Stimulated activated CD8-positive, alpha-beta memory T cell treated with anti-CD3 and anti-CD28 coated beads, Interleukin-12 subunit alpha, Interleukin-12 subunit beta, amount 100 ng/mL, for 4 hours (primary cell): ENCODE measurements around the gene AGAP1.

Experiments used
- DNase-seq: peaks from one replicate; pipeline ENCODE4 v3.0.0-alpha.2; 2020; ENCODE audit warnings: low read depth

Gene AGAP1

DNA sequence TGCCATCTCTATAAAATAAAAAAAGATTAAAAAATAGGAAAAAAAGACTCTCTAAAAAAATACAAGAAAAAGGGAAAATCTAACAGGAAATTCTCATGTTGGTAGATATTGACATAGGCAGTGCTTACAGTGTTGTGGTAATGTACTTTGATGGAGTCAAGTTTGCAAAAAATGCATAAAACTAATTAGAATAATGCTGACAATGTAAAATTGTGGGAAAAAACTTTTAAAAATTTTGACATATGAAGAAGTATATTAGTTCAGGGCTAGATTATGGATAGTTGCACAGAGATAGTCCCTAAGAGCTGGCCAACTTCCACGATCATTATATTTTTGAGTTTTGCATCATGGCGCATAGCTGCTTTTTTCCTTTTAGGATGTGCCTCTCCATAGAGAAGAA, 601.7 kb downstream of the AGAP1 start:
- DNase-seq, result no peak

DNA sequence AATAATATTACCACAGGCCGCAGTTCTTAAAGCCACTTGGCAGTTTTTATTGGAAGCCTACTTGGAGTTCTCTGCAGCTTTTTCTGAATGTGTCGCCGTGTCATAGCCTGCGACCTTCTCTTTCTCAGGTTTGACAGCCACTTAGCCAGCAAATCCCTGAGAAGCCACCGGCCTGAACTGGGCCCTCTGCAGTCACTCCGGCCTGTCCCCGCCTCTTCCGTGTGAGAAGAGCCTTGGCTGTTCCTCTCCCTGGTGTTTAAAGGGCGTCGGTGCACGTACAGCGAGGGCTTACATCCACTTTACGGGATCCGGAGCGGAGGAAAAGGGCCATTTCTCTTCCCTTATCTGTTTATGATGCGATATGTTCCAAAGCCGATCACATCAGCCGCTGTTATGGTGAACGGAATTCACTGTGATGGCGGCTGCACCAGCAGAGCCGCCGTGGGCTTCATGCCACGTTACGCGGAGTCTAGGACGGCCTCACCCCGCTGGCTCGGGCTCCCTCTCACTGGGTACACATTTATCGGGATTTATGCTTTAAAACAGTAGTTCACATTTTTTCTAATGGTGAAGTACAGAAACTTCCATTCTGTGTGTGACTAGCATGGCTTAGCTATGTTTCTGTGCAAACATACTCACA, 607.6 kb downstream of the AGAP1 start:
- DNase-seq, result no peak

DNA sequence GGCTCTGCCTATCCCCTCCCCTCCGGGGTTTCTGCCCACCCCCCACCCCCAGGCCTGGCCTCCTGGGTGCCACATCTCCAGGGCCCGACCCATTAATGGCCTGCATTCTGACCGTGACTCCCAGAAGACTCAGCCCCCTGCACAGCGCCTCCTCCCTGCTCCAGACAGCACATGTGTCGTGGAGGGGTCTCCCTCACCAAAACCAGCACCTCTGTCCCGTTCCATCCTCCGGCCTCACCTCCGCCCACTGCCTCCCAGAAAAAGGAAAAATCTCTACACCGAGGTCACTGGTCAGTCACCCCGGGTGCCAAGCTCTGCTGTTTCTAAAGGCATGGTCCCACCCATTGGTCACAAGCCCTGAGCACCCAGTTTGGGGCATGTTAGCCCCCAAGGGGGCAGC, 609.1 kb downstream of the AGAP1 start:
- DNase-seq, result no peak

DNA sequence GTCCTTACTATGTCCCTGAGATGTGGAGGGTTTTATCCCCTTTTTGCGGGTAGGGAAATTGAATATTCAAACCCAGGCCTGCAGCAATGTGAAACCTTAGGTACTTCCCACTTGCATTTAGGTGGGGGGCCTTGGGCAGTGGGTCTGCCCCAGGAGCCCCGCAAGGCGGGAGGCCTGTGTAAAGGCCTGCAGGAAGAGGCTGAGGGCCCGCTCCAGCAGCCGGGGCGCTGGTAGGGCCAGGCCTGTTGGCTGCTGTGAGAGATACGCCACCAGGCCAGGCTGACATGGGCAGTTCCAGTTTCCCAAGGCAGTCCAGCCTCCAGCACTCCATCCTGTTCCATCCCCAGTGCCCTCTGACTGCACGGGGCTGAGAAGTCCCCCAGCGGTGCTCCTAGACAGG, 610.1 kb downstream of the AGAP1 start:
- no peak for DNase-seq

DNA sequence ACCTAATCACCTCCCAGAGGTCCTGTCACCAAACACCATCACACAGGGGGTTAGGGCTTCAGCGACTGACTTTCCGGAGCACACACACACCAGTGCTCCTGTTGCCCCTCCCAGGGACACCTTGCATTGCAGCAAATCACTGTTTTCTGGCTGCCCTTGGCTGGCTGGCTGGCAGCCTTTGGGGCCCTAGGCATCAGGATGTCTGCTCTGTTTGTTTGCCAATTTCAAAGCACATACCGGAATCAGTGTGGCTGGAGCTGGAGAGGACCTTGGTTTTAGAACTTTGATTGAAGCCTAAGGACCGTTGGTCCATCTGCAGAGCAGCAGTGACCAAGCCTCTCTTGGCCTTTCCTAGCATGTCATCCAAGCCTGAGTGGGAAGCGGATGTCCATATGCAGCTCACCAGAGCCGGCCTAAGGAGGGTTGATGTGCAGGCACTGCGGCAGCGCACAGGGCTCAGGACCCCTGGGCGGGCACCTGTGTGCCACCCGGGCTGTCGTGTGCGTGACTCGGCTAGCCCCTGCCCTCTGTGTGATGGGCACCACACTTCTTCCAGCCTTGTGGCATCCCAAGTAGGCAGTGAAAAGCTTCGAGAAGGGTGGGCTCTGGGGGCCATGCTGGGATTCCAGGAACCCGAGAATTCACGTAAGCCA, 612.2 kb downstream of the AGAP1 start:
- DNase-seq, result no peak

DNA sequence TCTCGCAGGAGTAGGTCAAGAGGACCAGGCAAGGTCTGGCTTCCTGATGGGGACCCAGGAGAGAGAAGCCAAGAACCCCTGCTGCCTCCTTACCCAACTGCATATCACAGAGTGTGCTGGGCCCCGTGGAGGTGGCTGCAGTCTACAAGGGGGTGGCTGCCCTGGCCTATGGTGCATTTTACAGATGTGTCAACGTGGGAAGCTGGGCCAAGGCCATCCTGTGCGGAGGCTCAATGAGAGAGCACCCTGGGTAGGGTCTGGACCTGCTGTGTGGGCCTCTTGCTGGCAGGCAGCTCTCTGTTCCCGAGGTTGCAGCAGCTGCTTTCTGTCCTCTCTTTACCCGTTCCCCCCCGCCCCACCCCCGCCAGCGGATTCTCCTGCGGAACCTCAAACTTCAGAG, 612.9 kb downstream of the AGAP1 start:
- DNase-seq, result no peak

DNA sequence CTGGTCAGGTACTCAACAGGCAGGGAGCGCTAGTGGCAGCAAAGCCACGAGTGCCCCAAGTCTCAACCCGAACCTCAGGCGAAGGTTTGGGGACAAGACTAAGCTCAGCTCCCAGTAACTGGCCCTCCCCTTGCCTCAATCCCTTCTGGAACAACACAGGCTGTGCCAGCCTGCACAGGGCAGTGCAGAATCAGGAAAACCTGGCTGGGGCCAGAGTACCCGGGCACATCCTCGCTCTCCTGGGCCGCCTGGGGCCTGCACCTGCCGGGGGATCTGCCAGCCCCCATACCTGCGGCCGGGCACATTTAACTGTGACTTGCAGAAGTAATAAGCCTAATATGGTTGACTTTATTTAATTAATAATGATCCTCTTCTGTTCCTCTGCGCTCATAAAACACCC, 613.7 kb downstream of the AGAP1 start:
- DNase-seq, result no peak

DNA sequence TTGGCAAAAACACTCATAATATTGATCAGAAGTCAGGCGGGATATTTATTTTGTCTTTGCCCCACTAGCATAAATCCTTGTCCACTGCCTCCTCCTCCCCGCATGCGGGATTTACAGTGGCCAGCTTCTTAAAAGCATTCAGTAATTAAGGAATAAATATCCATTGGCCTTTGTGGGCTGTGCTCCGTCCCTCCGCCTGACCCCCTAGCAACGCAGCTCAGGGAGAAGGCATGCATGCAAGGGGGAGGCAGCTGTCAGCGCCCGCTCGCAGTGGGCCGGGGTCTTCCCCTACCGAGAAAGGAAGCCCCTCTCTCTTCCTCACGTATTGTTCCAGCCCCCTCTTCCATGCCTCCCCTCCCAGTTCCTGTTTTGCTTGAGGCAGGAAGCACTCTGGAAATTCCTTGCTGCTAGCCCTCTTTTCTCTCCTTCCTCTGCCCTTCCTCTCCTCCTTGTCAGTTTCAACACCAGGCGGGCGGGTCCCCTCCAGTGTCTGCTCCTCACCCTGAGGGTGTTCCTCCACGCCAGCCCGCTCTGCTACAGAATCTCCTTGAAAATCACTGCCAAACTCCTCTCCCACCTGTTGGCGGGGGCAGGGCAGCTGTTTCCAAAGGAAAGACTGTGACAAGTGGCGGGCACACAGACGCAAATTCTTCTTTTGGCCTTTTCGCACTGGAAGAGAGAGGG, 614.2 kb downstream of the AGAP1 start:
- no peak for DNase-seq

DNA sequence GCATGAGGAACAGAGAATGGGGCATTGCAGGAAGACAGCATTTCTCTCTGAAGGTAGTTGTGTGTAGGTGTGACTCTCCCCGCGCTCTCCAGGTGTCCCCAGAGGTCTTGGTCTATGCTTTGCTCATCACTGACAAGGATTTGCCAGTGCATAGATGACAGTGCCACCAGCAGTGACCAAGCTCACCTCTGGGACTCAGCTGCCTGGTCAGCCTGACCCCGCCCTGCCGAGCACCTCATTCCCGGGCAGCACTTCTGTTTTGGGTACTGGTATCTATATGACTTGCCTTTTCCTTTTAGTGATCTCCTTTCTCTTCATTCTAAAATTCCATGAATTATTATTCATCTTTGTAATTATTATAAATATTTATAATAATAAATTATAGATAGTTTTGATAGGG, 615.2 kb downstream of the AGAP1 start:
- no peak for DNase-seq

DNA sequence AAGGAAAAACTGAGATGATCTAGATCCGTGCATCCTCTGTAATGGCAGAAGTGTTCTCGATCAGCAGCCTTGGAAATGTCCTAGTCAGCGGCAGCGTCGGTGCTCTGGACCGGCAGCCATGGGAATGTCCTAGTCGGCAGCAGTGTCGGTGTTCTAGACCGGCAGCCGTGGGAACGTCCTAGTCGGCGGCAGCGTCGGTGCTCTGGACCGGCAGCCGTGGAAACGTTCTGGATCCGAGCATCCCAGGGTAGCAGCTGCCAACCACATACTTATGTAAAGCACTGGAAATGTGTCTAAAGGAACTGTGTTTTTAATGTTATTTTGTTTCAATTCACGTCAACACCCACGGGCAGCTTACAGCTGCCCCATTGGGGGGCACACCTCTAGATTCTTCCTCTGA, 615.6 kb downstream of the AGAP1 start:
- DNase-seq, result no peak

DNA sequence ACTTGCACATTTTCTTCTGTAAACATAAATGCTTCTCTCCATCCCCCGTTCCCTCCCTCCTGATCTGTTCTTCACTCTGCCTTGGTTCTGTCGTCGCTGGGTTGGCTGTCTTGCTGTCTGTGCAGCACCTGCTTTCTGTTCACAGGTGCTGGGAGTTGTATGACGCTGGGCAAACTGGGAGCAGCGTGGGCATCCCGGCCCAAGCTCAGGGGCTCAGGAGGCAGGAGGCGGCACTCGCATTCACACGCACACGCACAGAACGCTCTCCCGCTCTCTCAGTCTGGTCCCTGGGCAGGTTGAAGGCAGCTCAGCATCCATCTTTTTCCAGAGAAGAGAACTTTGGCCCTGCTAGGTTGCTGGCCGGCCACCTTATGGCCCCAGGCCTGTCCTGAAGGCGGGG, 618.6 kb downstream of the AGAP1 start:
- DNase-seq, result no peak

DNA sequence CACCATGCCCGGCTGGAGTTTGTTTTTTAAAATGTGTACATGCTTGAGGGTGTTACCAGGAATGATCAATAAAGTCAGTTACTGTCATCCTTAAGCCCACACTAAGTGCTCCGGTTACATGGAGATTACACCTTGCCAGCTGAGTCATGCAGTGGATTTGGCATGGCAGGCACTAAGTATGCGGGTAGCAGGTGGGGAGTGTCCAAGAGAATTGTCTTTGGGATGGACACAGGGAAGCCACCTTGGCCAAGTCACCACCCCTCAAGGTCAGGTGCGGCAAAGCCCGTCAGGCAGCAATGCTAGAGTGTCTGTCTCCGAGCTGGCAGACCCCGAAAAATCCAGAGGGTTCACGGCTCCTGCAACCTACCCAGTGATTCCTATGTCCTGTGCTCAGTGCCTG, 619.6 kb downstream of the AGAP1 start:
- DNase-seq, result no peak

DNA sequence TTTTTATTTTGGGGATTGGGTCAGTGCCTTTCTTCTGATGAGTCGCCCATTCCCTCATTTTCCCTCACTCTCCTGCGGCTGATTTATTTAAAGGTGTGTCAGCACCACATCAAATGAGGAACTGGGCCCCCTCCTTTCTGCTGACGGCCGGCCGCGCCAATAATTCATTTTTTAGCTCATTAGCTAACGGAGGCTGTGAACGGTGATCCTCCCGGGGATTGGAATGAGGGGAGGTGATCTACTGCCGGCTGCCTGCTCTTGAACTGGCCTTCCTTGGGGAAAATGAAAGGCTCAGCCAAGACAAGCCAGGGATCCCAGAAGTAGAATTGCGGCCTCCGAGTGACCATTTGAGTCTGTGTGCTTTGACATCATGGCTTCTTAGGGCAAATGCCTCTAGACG, 620.1 kb downstream of the AGAP1 start:
- no peak for DNase-seq

DNA sequence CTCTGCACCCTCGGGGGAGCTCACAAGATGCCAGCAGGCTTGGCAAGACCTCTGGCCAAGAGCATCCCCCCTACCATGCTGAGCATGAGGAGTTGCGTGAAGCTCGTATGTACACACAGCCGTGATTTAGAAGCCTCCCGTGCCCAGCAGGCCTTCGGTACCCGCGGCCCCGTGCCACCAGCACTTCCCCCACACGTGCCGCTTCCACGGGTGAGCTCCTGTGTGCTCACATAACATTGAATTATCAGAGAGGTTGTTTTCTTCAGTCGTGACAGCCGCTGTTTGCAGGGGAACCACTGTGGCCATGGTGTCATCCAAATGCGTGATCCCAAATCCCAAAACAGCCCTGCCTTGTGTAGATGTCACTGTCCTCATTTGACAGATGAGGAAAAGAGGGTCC, 621.1 kb downstream of the AGAP1 start:
- DNase-seq, result no peak

DNA sequence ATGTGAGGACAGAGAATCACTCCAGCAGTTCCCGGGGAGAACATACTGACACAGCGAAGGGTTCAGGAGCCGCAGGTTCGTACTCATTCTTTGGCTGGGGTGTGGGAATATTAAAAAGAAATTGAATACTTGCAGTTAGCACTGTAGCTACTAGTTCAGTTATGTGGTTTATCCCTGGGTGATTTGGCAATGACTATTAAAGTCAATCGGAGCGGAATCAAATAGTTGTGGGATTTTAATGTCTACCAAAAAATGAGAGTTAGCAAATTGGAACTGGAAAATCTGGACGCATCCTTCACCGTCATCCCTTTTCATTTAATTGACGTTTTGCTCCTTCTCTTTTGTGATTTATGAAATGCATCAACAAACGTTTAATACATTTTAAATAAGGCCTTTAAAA, 623.6 kb downstream of the AGAP1 start:
- DNase-seq, result no peak

DNA sequence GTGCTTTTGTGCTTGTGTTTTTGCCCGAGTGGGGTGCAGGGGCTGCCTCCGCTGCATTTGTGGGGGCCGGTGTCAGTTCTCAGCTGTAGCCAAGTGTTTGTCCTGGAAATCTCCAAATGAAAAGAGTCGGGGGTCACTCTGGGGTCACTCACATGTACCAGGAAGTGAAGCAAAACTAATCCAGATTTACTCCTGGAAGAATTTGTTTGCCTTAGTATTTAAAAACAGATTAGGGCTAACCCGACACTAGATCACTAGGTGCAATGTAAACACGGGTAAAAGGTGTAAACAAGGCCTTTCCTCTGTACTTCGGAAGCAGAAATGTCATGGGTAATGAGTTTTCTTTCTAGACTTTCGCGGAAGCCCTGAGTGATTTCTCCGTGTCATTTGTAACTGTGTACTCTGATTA, 624.0 kb downstream of the AGAP1 start:
- no peak for DNase-seq

DNA sequence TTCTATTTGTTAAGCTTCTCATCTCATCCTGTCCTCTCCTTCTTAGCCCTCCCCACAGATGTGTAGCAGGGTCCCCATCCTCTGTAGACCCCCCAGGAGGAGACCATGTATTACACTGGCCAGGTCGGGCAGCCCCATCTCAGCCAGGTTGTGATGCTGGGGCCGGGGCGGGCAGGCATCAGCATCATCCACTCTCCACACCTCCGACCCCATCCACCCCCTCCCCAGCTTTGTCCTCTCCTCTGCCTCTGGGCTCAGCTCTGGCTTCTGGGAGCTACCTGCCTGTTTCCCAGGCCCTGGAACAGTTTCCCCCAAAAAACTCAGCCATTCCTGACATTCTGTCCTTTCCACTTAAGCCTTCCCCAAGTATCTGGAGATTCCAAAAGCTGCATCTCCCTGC, 625.2 kb downstream of the AGAP1 start:
- no peak for DNase-seq

DNA sequence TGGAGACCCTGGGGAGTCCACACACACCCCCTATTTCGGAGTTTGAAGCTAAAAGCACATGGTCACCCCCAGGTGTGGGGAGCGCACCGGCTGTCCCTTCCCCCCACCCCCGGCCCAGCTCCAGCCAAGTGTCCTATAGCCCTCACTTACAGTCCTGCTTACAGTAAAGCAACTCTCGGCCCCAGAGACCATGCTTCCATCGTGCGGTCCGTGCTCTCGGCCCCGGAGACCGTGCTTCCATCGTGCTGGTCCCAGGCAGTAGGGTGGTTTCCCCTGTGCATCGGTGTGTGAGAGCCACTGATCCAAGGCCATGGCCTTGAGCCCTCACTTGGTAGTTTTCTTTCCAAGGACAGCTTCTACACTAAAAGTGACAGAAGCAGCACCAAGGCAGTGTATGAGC, 625.6 kb downstream of the AGAP1 start:
- DNase-seq, result no peak

DNA sequence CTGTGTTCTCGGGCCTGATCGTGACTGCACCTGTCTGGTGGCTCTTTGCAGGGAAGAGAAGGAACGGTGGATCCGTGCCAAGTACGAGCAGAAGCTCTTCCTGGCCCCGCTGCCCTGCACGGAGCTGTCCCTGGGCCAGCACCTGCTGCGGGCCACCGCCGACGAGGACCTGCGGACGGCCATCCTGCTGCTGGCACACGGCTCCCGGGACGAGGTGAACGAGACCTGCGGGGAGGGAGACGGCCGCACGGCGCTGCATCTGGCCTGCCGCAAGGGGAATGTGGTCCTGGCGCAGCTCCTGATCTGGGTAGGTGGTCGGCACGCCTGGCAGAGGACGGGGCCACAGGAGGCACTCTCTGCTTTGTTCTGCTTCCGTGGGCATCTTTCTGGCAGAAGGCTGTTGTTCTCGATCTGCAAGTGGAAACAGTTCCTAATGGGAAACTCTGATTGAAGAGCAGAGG, 626.3 kb downstream of the AGAP1 start:
- DNase-seq, result no peak

DNA sequence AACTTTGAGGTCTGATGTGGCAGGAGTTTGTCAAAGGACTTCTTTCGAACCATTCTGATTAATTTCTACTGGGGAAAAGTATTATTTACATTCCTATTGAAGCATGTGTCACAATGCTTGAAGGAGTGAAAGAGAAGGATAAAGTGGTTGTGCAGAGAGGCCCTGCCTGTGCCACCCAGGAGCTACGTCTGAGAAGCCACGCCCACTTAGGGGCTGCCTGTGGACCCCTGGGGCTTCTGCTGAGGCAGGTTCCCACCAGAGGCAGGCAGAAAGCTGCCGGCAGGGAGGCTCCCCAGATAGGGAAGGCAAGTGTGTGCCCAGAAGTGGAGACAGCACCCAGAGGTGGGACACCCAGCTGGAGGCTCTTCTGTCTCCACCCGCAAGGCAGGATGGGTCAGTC, 627.0 kb downstream of the AGAP1 start:
- no peak for DNase-seq

DNA sequence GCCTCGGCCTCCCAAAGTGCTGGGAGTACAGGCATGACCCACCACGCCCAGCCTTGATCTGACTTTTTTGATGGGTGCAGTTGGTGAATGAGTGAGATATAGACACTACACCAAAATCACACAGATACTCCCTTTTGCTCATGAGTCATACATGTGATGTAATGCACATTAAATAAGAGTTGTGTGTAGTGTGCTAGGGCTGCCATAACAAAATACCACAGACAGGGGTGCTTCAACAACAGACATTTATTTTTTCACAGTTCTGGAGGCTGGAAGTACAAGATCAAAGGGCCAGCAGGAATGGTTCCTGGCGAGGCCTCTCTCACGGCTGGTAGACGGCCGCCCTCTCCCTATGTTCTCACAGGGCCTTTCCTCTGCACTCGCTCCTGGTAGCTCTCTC, 627.7 kb downstream of the AGAP1 start:
- DNase-seq, result no peak

DNA sequence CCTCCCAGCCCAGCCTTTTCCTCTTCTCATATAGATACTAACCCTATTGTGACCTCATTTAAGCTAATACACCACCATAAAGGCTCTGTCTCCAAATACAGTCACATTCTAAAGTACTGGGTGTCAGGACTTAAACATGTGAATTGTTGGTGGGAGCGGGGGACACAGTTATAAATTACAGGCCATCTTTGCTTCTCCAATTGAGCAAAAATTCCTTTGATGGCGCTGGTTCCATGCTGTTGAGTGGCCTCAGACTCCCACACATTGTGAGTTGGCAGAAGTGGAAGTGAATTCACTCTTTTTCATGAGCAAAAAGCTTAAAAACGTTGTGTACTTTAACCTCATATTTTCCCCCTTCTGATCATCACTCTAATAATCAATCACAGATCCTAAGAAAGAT, 628.4 kb downstream of the AGAP1 start:
- DNase-seq, result no peak

DNA sequence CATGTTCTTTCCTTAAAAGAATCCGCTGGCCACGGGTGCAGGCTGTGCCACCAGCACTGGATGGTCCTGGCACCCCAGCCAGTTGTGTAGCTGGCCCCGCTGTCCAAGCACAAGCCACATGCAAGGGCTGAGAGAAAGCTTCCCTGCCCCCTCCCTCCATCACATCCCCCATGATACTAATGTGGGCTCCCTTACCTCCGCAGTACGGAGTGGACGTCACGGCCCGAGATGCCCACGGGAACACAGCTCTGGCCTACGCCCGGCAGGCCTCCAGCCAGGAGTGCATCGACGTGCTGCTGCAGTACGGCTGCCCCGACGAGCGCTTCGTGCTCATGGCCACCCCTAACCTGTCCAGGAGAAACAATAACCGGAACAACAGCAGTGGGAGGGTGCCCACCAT, 629.9 kb downstream of the AGAP1 start:
- no peak for DNase-seq
